KOPT-K1 (cell line): ENCODE results near the gene OSTM1.

ENCODE experiments used
- H3K27ac ChIP-seq: fragments of 200-600 bp; sonication (generic); 2 replicates; pipeline ENCODE4 v1.5.1; 2016; ENCODE audit warnings: antibody characterized with exemption, mild to moderate bottlenecking, low read depth, low read length; ENCODE audit not compliant: poor library complexity, severe bottlenecking
- H3K36me3 ChIP-seq: fragments of 200-600 bp; sonication (generic); 2 replicates; pipeline ENCODE4 v1.5.1; 2017; ENCODE audit warnings: antibody characterized with exemption, mild to moderate bottlenecking, low read length, moderate library complexity; ENCODE audit not compliant: insufficient read depth
- H3K9me3 ChIP-seq: fragments of 200-600 bp; sonication (generic); 2 replicates; pipeline ENCODE4 v1.5.1; 2017; ENCODE audit warnings: antibody characterized with exemption, low read length, mild to moderate bottlenecking; ENCODE audit not compliant: insufficient read depth, poor library complexity, severe bottlenecking

The OSTM1 gene

GRCh38 chr6:108074057-108074358 is 533 bp downstream of the OSTM1 start:
- H3K27ac ChIP-seq = peak overlapping the region; percentile 73
- no peaks in the 10 kb centered on the region for H3K36me3 ChIP-seq
- H3K9me3 ChIP-seq = no peaks in the 10 kb centered on the region

GRCh38 chr6:108071736-108072276 is 2.7 kb downstream of the OSTM1 start:
- Histone ChIP-seq H3K9me3 (no peaks in the 10 kb centered on the region), H3K27ac (no peak overlapping the region), H3K36me3 (0 out of 2 replicates have a peak, but pooled peaks cover under 1% of the 10 kb centered on the region)

DNA sequence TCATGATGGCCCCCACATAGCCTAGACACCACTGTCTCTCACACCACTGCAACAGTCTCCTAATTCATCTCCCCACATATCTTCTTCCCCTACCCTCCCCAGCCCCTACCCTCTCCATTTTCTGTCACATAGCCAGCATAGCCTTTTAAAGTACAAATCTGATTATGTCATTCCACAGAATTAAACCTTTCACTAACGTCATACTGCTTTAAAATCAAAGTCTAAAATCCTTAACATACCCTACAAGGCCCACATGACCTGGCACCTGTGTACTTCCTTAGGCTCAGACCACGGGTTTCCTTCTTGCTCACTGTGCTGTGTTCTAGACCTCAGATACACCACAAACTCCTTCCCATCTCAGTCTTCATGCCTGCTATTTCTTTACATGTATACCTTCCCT is 5.9 kb downstream of the OSTM1 start:
- Histone ChIP-seq H3K9me3 (no peaks in the 10 kb centered on the region), H3K36me3 (peaks cover 18% of the 10 kb centered on the region), H3K27ac (no peak overlapping the region)

- H3K27ac ChIP-seq = no peak overlapping the region
- no peaks in the 10 kb centered on the region for H3K9me3 ChIP-seq
- peaks cover 19% of the 10 kb centered on the region for H3K36me3 ChIP-seq
Observed at GRCh38 chr6:108068182-108068581, 6.4 kb downstream of the OSTM1 start.

DNA sequence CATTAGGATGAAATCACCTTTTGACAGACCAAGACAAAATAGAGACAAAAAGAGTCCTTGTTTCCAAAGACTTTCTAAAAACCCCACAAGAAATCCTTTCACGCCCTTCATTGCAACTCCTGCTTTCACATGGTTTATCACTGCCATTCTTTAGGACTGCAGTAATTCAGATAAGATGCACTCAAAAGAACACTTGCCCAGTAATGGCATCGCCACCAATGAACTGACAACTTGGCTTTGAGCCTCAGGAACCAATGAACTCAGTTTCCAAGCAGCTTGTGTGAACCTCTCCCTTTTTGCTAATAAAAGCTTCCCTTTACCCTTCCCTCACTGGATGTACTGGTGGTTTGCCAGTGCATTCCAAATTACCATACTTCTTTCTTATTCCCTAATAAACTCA is 21.8 kb downstream of the OSTM1 start:
- Histone ChIP-seq H3K9me3 (no peaks in the 10 kb centered on the region), H3K27ac (no peak overlapping the region), H3K36me3 (peaks cover 25% of the 10 kb centered on the region)

GRCh38 chr6:108051481-108051880 is 23.1 kb downstream of the OSTM1 start:
- peaks cover 30% of the 10 kb centered on the region for H3K36me3 ChIP-seq
- no peaks in the 10 kb centered on the region for H3K9me3 ChIP-seq
- H3K27ac ChIP-seq = no peak overlapping the region

- Histone ChIP-seq H3K9me3 (no peaks in the 10 kb centered on the region), H3K36me3 (peaks cover 39% of the 10 kb centered on the region), H3K27ac (no peak overlapping the region)
Observed at GRCh38 chr6:108039681-108040080, 34.9 kb downstream of the OSTM1 start.

- Histone ChIP-seq H3K27ac (no peak overlapping the region), H3K9me3 (no peaks in the 10 kb centered on the region), H3K36me3 (peaks cover 25% of the 10 kb centered on the region)
Observed at GRCh38 chr6:108036884-108037283, 37.7 kb downstream of the OSTM1 start.

- Histone ChIP-seq H3K36me3 (no peaks in the 10 kb centered on the region; the same call in 1 of the 2 replicates), H3K27ac (no peak overlapping the region), H3K9me3 (no peaks in the 10 kb centered on the region)
Observed at GRCh38 chr6:108031968-108032367, 42.6 kb downstream of the OSTM1 start.

- Histone ChIP-seq H3K9me3 (no peaks in the 10 kb centered on the region), H3K36me3 (no peaks in the 10 kb centered on the region; the same call in 1 of the 2 replicates), H3K27ac (no peak overlapping the region)
Observed at GRCh38 chr6:108030211-108030610, 44.3 kb downstream of the OSTM1 start.

GRCh38 chr6:108029226-108029921 is 45.2 kb downstream of the OSTM1 start:
- Histone ChIP-seq H3K27ac (no peak overlapping the region), H3K36me3 (no peaks in the 10 kb centered on the region), H3K9me3 (no peaks in the 10 kb centered on the region)

DNA sequence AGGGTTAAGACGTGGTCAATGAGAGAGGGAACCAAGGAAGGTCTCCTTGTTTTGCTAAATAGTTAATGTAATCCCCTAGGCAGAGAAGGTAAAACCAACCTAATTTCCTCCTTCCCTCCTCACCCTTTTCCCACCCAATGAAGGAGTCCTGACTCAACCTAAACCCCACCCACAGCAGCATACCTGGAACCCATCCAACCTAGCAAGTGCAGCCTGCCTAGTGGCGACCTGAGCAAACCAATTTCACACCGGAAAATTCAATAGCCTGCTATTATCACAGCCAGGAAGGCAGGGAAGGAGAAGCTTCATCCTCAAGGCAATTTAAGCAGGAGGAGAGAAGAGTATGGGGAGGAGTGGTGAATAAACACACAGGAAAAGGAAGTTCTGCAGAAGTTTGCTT is 46.9 kb downstream of the OSTM1 start:
- no peaks in the 10 kb centered on the region for H3K9me3 ChIP-seq
- H3K27ac ChIP-seq = no peak overlapping the region
- H3K36me3 ChIP-seq = no peaks in the 10 kb centered on the region

GRCh38 chr6:108027056-108027455 is 47.5 kb downstream of the OSTM1 start:
- Histone ChIP-seq H3K9me3 (no peaks in the 10 kb centered on the region), H3K36me3 (no peaks in the 10 kb centered on the region), H3K27ac (no peak overlapping the region)

GRCh38 chr6:108024427-108025073 is 50.0 kb downstream of the OSTM1 start:
- H3K36me3 ChIP-seq = no peaks in the 10 kb centered on the region
- no peaks in the 10 kb centered on the region for H3K9me3 ChIP-seq
- no peak overlapping the region for H3K27ac ChIP-seq

DNA sequence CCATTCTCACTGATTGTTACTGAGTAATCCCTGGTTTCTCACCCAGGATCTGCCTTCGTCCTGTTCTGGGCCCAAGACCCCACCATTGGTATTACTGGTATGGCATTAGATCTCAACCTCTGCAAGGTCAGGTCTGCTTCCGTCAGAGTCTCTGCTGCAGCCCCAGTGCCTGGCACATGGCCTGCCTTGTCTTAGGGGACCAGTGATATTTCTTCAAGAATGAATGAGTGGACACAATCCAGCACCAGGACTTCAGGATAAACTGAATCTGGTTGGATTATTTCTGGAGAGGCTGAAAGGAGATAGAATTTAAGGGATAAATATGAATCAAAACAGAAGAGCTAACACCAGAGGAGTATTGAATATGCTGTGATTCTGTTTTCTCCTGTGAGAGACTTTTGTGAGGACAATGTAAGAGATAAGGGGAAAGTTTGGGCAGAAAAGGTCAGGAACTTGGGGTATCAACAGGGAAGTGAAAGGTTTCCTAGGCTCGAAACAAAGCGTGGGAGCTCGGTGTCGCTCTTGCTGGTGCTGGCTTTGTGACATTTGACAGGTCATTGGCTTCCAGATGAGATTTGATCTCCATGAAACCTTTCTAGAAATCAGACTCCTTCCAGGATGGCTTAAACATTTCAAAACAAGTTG is 53.9 kb downstream of the OSTM1 start:
- no peak overlapping the region for H3K27ac ChIP-seq
- peaks cover 17% of the 10 kb centered on the region for H3K9me3 ChIP-seq
- H3K36me3 ChIP-seq = no peaks in the 10 kb centered on the region
